Panc1 (cell line): ENCODE data around the gene SCRN1. TPM values are rescaled to one million over a fixed set of nuclear protein-coding genes. Genes with fewer than 3 reads are reported as not detected.

Experiments used
- ATAC-seq: fragments of 200-7000 bp; cut with Tn5 transposase; 2 replicates; pipeline ENCODE4 v1.9.1; 2020; ENCODE audit warnings: mild to moderate bottlenecking, moderate library complexity
- BruUV-seq: library from RNA; stranded (reverse); fragments of 400-500 nt; replicated peaks from 2 replicates; lab custom pipeline; 2021; lab: Mats Ljungman, UMichigan
- CTCF ChIA-PET: fragments of 300-600 bp; sonication (Branson Sonifier 250); formaldehyde crosslinking; loops from one replicate; lab custom pipeline; 2022; ENCODE audit warnings: antibody characterized with exemption; lab: Charles Lee
- POLR2A ChIA-PET: fragments of 300-600 bp; sonication (Branson Sonifier 250); formaldehyde crosslinking; loops from one replicate; lab custom pipeline; 2022; ENCODE audit warnings: antibody characterized with exemption; lab: Charles Lee
- DNase-seq: peaks from one replicate; pipeline ENCODE4 v3.0.0-alpha.2; 2010; ENCODE audit warnings: low read depth, low spot score
- H3K27ac ChIP-seq: 2 replicates; pipeline ENCODE4 v1.5.1; 2011; ENCODE audit warnings: mild to moderate bottlenecking, low read length, inconsistent platforms
- H3K27me3 ChIP-seq: fragments of 200-500 bp; sonication (Bioruptor generic); 2 replicates; pipeline ENCODE4 v1.6.0; 2014; ENCODE audit warnings: low read length, inconsistent platforms; ENCODE audit not compliant: control insufficient read depth, insufficient read depth
- H3K36me3 ChIP-seq: fragments of 200-500 bp; sonication (Bioruptor generic); 2 replicates; pipeline ENCODE4 v1.5.1; 2014; ENCODE audit warnings: inconsistent platforms, mild to moderate bottlenecking, low read length, moderate library complexity; ENCODE audit not compliant: control insufficient read depth, insufficient read depth
- H3K4me1 ChIP-seq: 2 replicates; pipeline ENCODE4 v1.5.1; 2011; ENCODE audit warnings: inconsistent platforms, mild to moderate bottlenecking, low read length, moderate library complexity; ENCODE audit not compliant: control insufficient read depth, insufficient read depth
- H3K4me3 ChIP-seq, 2 experiments: 2 replicates each; pipeline ENCODE4 v1.5.1; 2011 to 2012; ENCODE audit warnings: low read depth in 2 of 2, low read length in 2 of 2, mild to moderate bottlenecking in 2 of 2, inconsistent platforms in 1 of 2, moderate library complexity in 1 of 2
- H3K9me3 ChIP-seq: fragments of 200-500 bp; sonication (Bioruptor generic); 2 replicates; pipeline ENCODE4 v1.5.1; 2014; ENCODE audit warnings: low read depth, mild to moderate bottlenecking, inconsistent platforms, low read length, moderate library complexity; ENCODE audit not compliant: control insufficient read depth, insufficient read depth
- CTCF ChIP-seq: fragments of 450-650 bp; IDR thresholded peaks from 2 replicates; pipeline ENCODE4 v1.5.1; 2017; ENCODE audit warnings: mild to moderate bottlenecking
- POLR2AphosphoS5 ChIP-seq: IDR thresholded peaks from 2 replicates; pipeline ENCODE4 v1.6.1; 2012; ENCODE audit warnings: mild to moderate bottlenecking, low read depth, low read length, moderate library complexity
- REST ChIP-seq, 2 experiments: IDR thresholded peaks; 2 replicates each; pipeline ENCODE4 v1.6.1; 2011 to 2012; ENCODE audit warnings: low read depth in 2 of 2, control low read depth in 1 of 2, low read length in 1 of 2, mild to moderate bottlenecking in 1 of 2, moderate library complexity in 1 of 2; ENCODE audit not compliant: insufficient read depth in 1 of 2
- SIN3A ChIP-seq: IDR thresholded peaks from 2 replicates; pipeline ENCODE4 v1.6.1; 2012; ENCODE audit warnings: low read depth, mild to moderate bottlenecking, low read length, moderate library complexity, borderline replicate concordance; ENCODE audit not compliant: insufficient read depth
- TCF7L2 ChIP-seq: IDR thresholded peaks from 2 replicates; pipeline ENCODE4 v1.6.1; 2011; ENCODE audit warnings: mild to moderate bottlenecking, low read depth, low read length, inconsistent platforms
- in situ Hi-C: cut with HindIII; loops from 2 replicates; pipeline ENCODE4 v1.10.0; 2016; ENCODE audit warnings: low sequenced_read_pairs, low pct_unique_long_range_greater_than_20kb
- intact Hi-C: fragments of 100-400 bp; cut with micrococcal nuclease; formaldehyde crosslinking; loops from one replicate; pipeline ENCODE4 v1.10.0; 2022; ENCODE audit not compliant: unreplicated experiment
- total RNA-seq: library from RNA; stranded (reverse); gene quantifications from one replicate; pipeline ENCODE4 v1.2.1, GENCODE V29; 2021; ENCODE audit not compliant: unreplicated experiment

Gene SCRN1
- total RNA-seq, 1 experiment from 2014 or later: 189 TPM

GRCh38 chr7:29889288-29889687 is 100.3 kb downstream of the SCRN1 start:
- BruUV-seq: no TSS peak
- CTCF ChIA-PET: no interaction called here
- POLR2A ChIA-PET: no interaction called here
- in situ Hi-C loops: no loop called here
- Histone ChIP-seq H3K4me3 (no peak overlapping the region), H3K4me1 (no peaks in the 10 kb centered on the region), H3K27me3 (no peaks in the 10 kb centered on the region; the same call in 1 of the 2 replicates), H3K36me3 (no peaks in the 10 kb centered on the region), H3K9me3 (no peaks in the 10 kb centered on the region), H3K27ac (no peak overlapping the region)
- intact Hi-C loops: no loop called here
- TF ChIP-seq CTCF: no peak
- TF ChIP-seq REST (IDR thresholded peaks at IDR 0.05; ENCODE audit: insufficient read depth in 1 of 2, low read depth in 2 of 2, low read length in 1 of 2): no peak
- TF ChIP-seq SIN3A: no peak
- TF ChIP-seq POLR2AphosphoS5: no peak
- no peak for TF ChIP-seq TCF7L2
- no peak for DNase-seq
- no peak for ATAC-seq

GRCh38 chr7:29888006-29888405 is 101.6 kb downstream of the SCRN1 start:
- no peak for ATAC-seq

More at GRCh38 chr7:29888006-29888405, 101.6 kb downstream of the SCRN1 start:
- TF ChIP-seq REST (IDR thresholded peaks at IDR 0.05; ENCODE audit: insufficient read depth in 1 of 2, low read depth in 2 of 2, low read length in 1 of 2): no peak
- no peak for TF ChIP-seq POLR2AphosphoS5
- TF ChIP-seq SIN3A: no peak
- no peak for TF ChIP-seq CTCF
- no peak for TF ChIP-seq TCF7L2
- ChIA-PET POLR2A (no interaction called here), CTCF (no interaction called here)
- Histone ChIP-seq H3K4me3 (no peak overlapping the region), H3K27ac (no peak overlapping the region), H3K4me1 (no peaks in the 10 kb centered on the region), H3K27me3 (no peaks in the 10 kb centered on the region), H3K9me3 (no peaks in the 10 kb centered on the region), H3K36me3 (no peaks in the 10 kb centered on the region)
- intact Hi-C loops (no loop called here), in situ Hi-C loops (no loop called here)
- DNase-seq: no peak
- BruUV-seq: no TSS peak
